Dedifferentiated amniotic fluid mesenchymal stem cell (primary cell): ENCODE results near the gene CCZ1B.
"Not testable (repeated sequence)": the region's sequence is repeated elsewhere in the genome, so short reads cannot be mapped to it uniquely, and the experiment has no call there.

ENCODE experiments used
- DNase-seq: peaks from one replicate; pipeline ENCODE4 v3.0.0-alpha.2; 2016; ENCODE audit errors: extremely low spot score

Gene CCZ1B

GRCh38 chr7:6826151-6826550 is at the start of gene CCZ1B:
CCZ1B (minus strand) TSS chr7:6826275; CDS start chr7:6826197, 78 bp downstream.
- DNase-seq = peak; percentile 42

GRCh38 chr7:6875022-6875421 is 48.9 kb upstream of the CCZ1B start:
- not testable (repeated sequence) for DNase-seq

GRCh38 chr7:6872246-6872945 is 46.3 kb upstream of the CCZ1B start:
- not testable (repeated sequence) for DNase-seq

GRCh38 chr7:6871421-6872144 is 45.5 kb upstream of the CCZ1B start:
- DNase-seq = not testable (repeated sequence)

- not testable (repeated sequence) for DNase-seq
Measured at GRCh38 chr7:6864751-6865150, 38.7 kb upstream of the CCZ1B start.

GRCh38 chr7:6864188-6864587 is 38.1 kb upstream of the CCZ1B start:
- not testable (repeated sequence) for DNase-seq

- not testable (repeated sequence) for DNase-seq
Measured at GRCh38 chr7:6862876-6863275, 36.8 kb upstream of the CCZ1B start.

- DNase-seq = not testable (repeated sequence)
Measured at GRCh38 chr7:6857721-6858314, 31.7 kb upstream of the CCZ1B start.

- not testable (repeated sequence) for DNase-seq
Measured at GRCh38 chr7:6855563-6856131, 29.6 kb upstream of the CCZ1B start.

- DNase-seq = not testable (repeated sequence)
Measured at GRCh38 chr7:6854747-6855562, 28.9 kb upstream of the CCZ1B start.

- not testable (repeated sequence) for DNase-seq
Measured at GRCh38 chr7:6853681-6854080, 27.6 kb upstream of the CCZ1B start.

- DNase-seq = not testable (repeated sequence)
Measured at GRCh38 chr7:6849127-6849526, 23.1 kb upstream of the CCZ1B start.

- not testable (repeated sequence) for DNase-seq
Measured at GRCh38 chr7:6847751-6848150, 21.7 kb upstream of the CCZ1B start.

- DNase-seq = not testable (repeated sequence)
Measured at GRCh38 chr7:6845971-6846449, 19.9 kb upstream of the CCZ1B start.

GRCh38 chr7:6843654-6844053 is 17.6 kb upstream of the CCZ1B start:
- not testable (repeated sequence) for DNase-seq

GRCh38 chr7:6843092-6843491 is 17.0 kb upstream of the CCZ1B start:
- DNase-seq = not testable (repeated sequence)

- not testable (repeated sequence) for DNase-seq
Measured at GRCh38 chr7:6842278-6842921, 16.3 kb upstream of the CCZ1B start.

- DNase-seq = not testable (repeated sequence)
Measured at GRCh38 chr7:6837081-6837480, 11.0 kb upstream of the CCZ1B start.

GRCh38 chr7:6835521-6835920 is 9.4 kb upstream of the CCZ1B start:
- DNase-seq = not testable (repeated sequence)

- DNase-seq = no peak
Measured at GRCh38 chr7:6833636-6834035, 7.6 kb upstream of the CCZ1B start.
